GM21423 (cell line): ENCODE measurements around the gene KDM2B.

Source experiments
- ATAC-seq: cut with Tn5 transposase; IDR thresholded peaks from one replicate; pipeline ENCODE4 v1.9.1; 2021; ENCODE audit warnings: mild to moderate bottlenecking, moderate library complexity; ENCODE audit not compliant: unreplicated experiment

The KDM2B gene

DNA sequence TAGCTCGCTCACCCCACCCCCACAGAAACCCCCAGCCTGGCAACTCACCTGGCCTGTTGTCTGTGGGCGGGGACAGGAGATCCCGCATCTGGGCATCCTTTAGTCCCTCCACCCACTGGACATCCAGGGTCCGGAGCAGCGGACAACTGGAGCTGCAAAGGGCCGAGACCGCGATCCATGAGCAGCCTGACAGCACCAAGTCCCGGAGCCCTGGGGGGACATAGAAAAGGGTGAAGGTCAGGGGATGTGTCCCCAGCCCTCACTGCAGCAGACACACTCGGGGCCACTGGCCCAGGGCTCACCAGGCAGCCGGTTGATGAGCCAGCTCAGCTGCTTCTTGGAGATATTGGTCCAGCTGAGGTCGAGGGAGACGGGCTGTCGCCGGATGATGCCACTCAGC lies 140.1 kb downstream of the KDM2B start:
- ATAC-seq: no peak

DNA sequence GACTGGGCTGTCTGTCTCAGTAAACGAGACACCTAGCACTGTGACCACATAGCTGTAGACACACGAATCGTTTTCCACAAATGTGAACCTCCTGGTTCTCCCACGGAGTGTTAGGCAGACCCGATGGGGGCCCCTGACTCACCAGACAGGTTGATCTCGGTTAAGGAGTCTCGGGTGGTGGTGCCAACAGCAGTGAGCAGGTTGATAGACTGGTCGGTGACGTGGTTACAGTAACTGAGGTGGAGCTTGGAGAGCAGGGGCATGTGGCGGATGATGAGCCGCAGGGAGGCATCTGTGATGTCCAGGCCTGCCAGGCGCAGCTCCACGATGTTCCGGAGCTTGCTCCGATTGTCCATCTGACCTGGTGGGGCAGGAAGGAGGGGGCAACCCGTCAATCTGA lies 141.1 kb downstream of the KDM2B start:
- no peak for ATAC-seq

GRCh38 chr12:121438905-121439304 lies 141.9 kb downstream of the KDM2B start:
- no peak for ATAC-seq

- no peak for ATAC-seq
Observed at GRCh38 chr12:121436706-121437105, 144.1 kb downstream of the KDM2B start.

DNA sequence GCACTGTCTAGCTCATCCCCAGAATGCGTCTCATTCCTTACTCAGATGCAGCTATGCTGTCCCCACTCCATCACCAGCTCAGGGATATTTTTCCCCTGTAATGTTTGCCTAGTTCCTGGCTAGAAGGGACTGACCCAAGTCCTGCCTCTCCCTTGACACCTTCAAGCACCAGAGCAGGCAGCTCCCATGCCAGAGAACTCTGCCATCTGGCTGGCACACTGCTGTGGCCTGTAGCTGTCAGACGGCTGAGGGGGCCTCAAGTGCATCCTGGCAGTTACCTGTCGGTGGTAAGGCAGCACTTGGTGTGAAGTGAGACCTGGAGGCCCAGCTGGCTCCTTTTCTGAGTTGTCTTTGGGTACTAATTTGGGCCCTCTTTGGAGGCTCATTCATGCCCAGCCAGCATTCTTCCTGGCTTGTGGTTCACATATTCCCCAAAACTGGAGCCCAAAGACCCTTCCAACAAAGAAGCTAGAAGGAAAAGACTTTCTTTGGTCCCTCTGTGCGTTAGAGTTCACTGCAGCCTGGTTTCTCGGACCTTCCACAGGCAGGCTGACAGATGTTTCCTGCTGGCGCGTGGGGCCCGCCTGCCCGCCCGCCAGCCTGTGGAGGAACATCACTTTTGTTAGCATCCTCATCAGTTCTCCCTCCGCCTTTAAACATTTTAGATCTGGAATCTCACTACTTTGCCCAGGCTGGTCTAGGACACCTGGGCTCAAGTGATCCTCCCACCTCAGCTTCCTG lies 147.9 kb downstream of the KDM2B start:
- no peak for ATAC-seq

DNA sequence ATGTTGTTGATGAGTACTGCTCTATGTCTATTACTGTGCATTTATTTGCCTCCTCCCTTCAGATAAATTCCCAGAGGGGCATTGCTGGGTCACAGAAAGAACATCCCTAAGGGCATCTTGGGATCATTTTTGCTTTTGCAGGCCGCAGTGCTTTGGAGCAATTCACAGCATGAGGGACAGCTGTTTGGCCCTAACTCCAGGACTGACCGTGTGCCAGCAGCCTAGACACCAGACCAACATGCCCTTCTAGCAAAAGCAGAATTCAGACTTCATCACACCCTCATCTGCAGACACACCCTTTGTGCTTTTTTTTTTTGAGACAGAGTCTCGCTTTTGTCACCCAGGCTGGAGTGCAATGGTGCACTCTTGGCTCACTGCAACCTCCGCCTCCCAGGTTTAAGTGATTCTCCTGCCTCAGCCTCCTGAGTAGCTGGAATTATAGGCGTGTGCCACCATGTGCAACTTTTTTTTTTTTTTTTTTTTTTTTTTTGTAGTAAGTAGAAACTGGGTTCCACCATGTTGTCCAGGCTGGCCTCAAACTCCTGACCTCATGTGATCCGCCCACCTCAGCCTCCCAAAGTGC lies 149.9 kb downstream of the KDM2B start:
- no peak for ATAC-seq

DNA sequence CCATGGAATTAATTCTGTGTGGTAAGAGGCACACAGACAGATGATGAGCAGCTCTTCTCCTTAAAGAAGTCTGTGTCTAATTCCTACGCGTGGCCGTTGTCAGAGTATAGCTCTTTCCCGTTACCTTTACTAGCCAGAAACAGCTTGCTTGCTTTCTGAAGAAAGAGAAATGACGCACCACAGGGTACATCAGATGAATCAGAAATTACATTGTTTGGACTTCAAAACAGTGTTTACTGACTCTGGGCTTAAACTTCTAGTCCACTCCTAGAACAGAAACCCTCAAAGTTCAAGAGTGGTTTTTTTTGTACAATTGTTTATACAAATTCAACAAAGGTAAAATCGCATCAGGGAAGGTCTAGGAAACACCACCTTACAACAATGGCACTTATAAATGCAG lies 151.9 kb downstream of the KDM2B start:
- ATAC-seq: no peak

DNA sequence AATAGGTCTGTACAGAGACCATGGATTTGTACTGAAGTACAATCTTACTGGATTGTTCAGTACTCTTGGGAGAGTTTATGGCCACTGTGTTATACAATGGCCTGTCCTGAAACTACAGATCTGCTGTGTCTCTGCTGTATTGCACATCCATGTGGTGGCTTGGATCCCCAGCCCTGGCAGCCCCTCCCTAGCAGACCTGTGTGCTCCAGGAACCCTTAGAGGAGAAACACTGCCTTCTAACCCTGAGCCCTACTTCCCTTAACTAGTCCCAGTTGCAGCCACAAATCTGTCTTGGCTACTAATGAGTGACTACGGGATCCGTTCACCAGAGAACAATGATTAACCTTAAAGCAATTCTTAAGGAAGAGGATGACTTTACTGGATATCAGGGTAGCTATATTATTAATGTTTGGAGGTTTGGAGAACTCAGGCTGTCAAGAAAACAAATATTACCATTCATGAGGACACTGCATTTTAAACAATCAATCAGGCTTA lies 153.2 kb downstream of the KDM2B start:
- ATAC-seq: no peak

DNA sequence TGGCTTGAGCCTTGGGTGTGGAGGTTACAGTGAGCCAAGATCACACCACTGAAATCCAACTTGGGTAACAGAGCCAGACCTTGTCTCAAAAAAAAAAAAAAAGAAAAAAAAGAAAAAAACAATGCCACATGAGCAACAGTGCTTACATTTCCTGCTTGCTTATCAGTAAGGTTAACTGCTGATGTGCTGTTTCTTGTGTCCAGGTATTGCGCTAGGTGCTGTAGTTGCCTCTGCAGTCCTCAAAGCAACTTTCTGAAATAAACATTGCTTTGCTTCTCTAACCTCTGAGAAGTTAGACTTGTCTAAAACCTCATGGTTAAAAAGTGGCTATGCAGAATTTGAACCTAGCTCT lies 156.2 kb downstream of the KDM2B start:
- ATAC-seq: no peak

GRCh38 chr12:121423682-121424623 lies 156.9 kb downstream of the KDM2B start:
- ATAC-seq: no peak

DNA sequence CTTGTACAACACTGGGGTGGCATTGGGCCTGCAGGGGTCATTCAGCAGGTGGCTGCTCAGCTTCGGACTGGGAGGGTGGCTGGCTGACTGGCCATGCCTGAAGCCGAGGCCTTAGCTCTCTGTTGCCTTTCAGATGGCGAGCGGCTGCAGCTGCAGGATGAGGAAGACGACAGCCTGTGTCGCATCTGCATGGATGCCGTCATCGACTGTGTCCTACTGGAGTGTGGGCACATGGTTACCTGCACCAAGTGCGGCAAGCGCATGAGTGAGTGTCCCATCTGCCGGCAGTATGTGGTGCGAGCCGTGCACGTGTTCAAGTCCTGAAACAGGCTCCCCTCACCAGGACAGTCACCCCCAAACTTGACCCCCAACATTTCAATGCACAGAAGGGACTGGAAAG lies 157.6 kb downstream of the KDM2B start:
- no peak for ATAC-seq

DNA sequence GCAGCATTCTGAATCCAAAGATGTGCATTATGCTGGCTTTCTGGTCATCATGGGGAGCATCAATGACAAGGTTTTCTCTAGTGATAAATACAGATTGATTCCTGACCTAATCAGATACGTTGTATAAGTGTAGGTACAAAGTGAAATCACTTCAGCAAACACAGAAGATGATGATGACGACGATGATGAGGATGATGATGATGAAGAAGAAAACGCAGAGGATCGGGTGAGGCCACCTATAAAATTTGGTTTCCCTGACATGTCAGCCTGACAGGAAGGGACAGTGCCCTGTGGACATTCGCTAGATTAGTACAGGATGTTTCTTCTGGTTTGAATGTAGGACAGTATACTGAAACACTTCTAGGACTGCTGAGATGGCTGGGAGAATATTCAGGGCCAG lies 160.7 kb downstream of the KDM2B start:
- no peak for ATAC-seq

GRCh38 chr12:121417847-121418246 lies 163.0 kb downstream of the KDM2B start:
- no peak for ATAC-seq

DNA sequence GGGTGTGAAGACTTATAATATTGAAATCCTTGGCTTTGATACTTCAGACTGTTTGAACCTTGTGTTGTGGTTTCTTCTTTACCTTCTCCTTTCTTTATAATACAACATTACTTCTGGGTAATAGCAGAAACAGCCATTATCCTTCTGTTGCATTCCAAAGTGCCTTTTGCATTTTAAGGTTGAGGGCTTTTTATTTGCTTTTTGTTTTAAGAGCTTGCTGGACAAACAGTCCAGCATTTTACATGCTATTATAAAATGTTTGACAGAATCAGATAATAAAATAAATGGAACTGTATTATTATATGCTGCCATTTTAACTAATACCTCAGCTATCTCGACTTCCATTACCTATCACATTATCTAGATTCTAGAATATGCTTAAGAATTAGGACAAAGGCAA lies 166.9 kb downstream of the KDM2B start:
- no peak for ATAC-seq

DNA sequence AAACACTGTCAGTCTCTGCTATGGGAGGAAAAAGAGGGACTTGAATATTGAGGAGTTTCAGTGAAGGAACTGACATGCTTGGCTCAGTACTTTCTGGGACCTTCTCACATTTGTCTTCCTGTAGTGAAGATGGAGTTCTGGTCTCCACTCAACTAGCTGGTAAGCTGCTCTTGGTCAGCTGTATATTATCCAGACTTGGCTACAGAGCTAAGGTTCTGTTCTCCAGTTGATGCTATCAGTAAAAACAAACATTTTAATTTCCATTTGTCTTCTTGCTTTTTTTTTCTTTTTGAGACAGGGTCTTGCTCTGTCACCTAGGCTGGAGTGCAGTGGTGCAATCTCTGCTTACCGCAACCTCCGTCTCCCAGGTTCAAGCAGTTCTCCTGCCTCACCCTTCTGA lies 175.6 kb downstream of the KDM2B start:
- no peak for ATAC-seq

GRCh38 chr12:121404734-121405133 lies 176.1 kb downstream of the KDM2B start:
- no peak for ATAC-seq

DNA sequence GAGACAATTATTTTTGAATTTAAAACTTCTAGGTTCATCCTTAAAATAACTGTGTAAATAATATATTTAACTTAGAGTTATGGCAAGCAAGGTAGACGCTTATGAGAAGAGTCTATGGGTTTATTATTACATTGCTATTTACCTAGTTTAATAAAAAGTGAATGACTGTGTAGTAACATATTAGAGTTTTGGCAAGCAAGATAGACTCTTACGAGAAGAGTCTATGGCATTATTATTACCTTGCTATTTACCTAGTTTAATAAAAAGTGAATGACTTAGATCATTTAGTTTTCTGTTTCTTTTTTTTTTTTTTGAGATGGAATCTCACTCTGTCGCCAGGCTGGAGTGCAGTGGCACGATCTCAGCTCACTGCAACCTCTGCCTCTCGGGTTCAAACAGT lies 177.1 kb downstream of the KDM2B start:
- no peak for ATAC-seq

- peak; percentile 35 for ATAC-seq
Observed at GRCh38 chr12:121400332-121401139, 180.3 kb downstream of the KDM2B start.

DNA sequence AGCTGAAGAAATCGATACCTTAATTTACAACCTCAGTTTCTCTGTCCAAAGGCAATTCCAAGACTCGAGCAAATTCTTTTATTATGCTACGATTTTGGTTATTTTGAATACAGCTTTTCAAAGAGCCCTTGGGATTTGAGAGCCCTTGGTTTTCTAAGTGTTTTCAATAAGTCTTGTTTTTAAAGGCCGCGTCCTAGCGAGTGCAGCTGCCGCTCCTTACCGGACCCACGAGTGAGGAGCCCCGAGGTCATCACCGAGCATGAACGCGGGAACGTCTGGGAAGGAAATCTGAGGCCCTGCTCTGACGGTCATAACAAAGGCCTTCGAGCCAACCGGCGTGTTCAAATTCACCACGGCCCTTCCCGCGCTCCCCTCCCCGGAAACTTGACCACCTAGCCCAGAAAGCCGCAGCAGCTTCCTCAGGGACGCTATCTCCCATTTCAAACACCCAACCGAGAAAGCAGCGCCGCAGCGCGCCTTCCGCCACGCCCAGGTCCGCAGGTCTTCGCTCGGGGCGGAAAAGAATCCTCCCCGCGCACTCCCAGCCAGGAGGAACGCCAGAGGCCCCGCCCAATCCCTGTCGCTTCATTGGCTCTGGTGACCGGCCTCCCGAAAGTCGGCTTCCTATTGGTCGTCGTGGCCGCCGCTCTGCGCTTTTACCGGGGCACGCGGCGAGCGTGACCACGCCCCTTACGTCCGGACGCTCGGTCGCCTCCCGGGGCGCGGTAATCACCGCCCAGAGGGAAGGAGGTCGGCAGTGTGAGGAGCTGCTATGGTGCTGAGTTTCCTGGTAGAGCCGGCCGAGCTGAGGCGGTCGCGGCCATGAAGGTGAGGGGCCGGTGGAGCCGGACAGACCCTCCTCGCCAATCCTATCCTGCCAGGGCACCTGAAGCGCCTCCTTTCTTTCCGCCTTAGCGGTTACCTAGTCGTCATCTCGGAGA lies 181.2 kb downstream of the KDM2B start, which contains the start of gene RNF34:
Gene RNF34, plus strand, starts transcription at position 728 of the 941 bp plus-strand sequence. Its CDS starts 95 bp downstream, at position 823.
- ATAC-seq: peak; percentile 90

DNA sequence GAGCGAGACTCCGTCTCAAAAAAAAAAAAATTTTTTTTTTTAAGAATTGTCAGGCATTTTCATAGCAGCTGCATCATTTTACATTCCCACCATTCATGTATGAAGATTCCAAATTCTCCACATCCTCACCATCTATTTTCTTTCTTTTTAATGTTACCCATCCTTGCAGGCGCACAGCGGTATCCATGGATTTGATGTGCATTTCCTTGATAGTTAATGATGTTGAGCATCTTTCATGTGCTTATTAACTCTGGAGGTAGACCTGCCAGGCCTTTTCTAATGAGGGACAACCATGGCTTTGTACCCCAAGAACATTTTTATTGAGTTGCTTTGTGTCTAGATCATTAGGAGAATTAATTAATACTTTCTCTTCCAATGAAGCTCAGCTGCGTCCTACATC lies 182.5 kb downstream of the KDM2B start:
- no peak for ATAC-seq
